ENCODE data around the gene PRMT1.

Gene PRMT1

GRCh38 chr19:49653466-49653806 lies 23.6 kb upstream of the PRMT1 start:
- intact Hi-C loops (cut with DNase I; ENCODE audit: low total_unique reads) = no loop called here
- TF ChIP-seq, protein P1, sequence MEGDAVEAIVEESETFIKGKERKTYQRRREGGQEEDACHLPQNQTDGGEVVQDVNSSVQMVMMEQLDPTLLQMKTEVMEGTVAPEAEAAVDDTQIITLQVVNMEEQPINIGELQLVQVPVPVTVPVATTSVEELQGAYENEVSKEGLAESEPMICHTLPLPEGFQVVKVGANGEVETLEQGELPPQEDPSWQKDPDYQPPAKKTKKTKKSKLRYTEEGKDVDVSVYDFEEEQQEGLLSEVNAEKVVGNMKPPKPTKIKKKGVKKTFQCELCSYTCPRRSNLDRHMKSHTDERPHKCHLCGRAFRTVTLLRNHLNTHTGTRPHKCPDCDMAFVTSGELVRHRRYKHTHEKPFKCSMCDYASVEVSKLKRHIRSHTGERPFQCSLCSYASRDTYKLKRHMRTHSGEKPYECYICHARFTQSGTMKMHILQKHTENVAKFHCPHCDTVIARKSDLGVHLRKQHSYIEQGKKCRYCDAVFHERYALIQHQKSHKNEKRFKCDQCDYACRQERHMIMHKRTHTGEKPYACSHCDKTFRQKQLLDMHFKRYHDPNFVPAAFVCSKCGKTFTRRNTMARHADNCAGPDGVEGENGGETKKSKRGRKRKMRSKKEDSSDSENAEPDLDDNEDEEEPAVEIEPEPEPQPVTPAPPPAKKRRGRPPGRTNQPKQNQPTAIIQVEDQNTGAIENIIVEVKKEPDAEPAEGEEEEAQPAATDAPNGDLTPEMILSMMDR (IDR thresholded peaks at IDR 0.05) = no peak
- H3K36me3 ChIP-seq = peaks cover 72 to 100% (median 89%) of the 10 kb centered on the region in 3 donors
- no peaks in the 10 kb centered on the region for H3K27me3 ChIP-seq
- H3K27ac ChIP-seq = no peak overlapping the region
- no peak for DNase-seq
- H3K4me1 ChIP-seq = no peaks in the 10 kb centered on the region
- H3K9me3 ChIP-seq = no peaks in the 10 kb centered on the region
- H3K4me3 ChIP-seq = no peak overlapping the region

DNA sequence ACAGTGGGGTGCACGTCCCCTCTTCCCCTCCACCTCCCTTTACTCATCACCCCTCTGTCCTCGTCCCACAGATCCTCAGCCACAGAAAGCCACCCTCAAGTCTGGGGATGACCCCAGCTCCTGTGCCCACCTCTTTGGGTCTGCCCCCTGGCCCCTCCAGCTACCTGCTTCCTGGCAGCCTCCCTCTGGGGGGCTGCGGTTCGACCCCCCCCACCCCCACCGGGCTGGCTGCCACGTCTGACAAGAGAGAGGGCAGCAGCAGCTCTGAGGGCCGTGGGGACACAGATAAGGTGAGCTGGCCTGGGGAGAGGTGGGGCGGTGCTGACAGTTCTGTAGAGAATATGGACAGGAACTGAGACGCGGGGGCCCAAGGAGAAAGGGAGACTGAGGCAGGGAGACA lies 22.5 kb upstream of the PRMT1 start:
- TF ChIP-seq, protein P1 (IDR thresholded peaks at IDR 0.05) = no peak
- H3K4me3 ChIP-seq = no peak overlapping the region
- H3K27me3 ChIP-seq = no peaks in the 10 kb centered on the region
- no peak overlapping the region for H3K27ac ChIP-seq
- H3K9me3 ChIP-seq = no peaks in the 10 kb centered on the region
- no peak for DNase-seq
- peaks cover 75 to 100% (median 95%) of the 10 kb centered on the region in 3 donors for H3K36me3 ChIP-seq
- intact Hi-C loops (cut with DNase I; ENCODE audit: low total_unique reads) = no loop called here
- no peaks in the 10 kb centered on the region for H3K4me1 ChIP-seq

GRCh38 chr19:49655570-49656455 lies 21.3 kb upstream of the PRMT1 start:
- TF ChIP-seq, protein P1 (IDR thresholded peaks at IDR 0.05) = no peak
- Histone ChIP-seq H3K36me3 (peaks cover 74 to 100% (median 95%) of the 10 kb centered on the region in 3 donors), H3K27me3 (no peaks in the 10 kb centered on the region), H3K4me1 (no peaks in the 10 kb centered on the region), H3K4me3 (no peak overlapping the region), H3K9me3 (no peaks in the 10 kb centered on the region), H3K27ac (no peak overlapping the region)
- intact Hi-C loops (cut with DNase I; ENCODE audit: low total_unique reads) = no loop called here
- DNase-seq = no peak

- H3K27ac ChIP-seq = no peak overlapping the region
- H3K9me3 ChIP-seq = no peaks in the 10 kb centered on the region
- H3K4me3 ChIP-seq = no peak overlapping the region
- intact Hi-C loops (cut with DNase I; ENCODE audit: low total_unique reads) = no loop called here
- TF ChIP-seq, protein P1 (IDR thresholded peaks at IDR 0.05) = no peak
- peaks cover 73 to 100% (median 95%) of the 10 kb centered on the region in 3 donors for H3K36me3 ChIP-seq
- no peak for DNase-seq
- no peaks in the 10 kb centered on the region for H3K4me1 ChIP-seq
- no peaks in the 10 kb centered on the region for H3K27me3 ChIP-seq
These were observed 20.5 kb upstream of the PRMT1 start for GRCh38 chr19:49656456-49657109.

GRCh38 chr19:49657493-49658138 lies 19.5 kb upstream of the PRMT1 start:
- Histone ChIP-seq H3K27ac (no peak overlapping the region), H3K4me3 (no peak overlapping the region), H3K36me3 (peaks cover 78 to 100% (median 100%) of the 10 kb centered on the region in 3 donors), H3K9me3 (no peaks in the 10 kb centered on the region), H3K4me1 (no peaks in the 10 kb centered on the region), H3K27me3 (no peaks in the 10 kb centered on the region)
- TF ChIP-seq, protein P1 (IDR thresholded peaks at IDR 0.05) = no peak
- no peak for DNase-seq
- intact Hi-C loops (cut with DNase I; ENCODE audit: low total_unique reads) = no loop called here
